Measurements from ENCODE around the gene LNX1. TPM values are rescaled to one million over a fixed set of nuclear protein-coding genes. Genes with fewer than 3 reads are reported as not detected.

The LNX1 gene
- polyA plus RNA-seq, 3 donors, result 0.09 to 0.13 TPM; not detected in 1

DNA sequence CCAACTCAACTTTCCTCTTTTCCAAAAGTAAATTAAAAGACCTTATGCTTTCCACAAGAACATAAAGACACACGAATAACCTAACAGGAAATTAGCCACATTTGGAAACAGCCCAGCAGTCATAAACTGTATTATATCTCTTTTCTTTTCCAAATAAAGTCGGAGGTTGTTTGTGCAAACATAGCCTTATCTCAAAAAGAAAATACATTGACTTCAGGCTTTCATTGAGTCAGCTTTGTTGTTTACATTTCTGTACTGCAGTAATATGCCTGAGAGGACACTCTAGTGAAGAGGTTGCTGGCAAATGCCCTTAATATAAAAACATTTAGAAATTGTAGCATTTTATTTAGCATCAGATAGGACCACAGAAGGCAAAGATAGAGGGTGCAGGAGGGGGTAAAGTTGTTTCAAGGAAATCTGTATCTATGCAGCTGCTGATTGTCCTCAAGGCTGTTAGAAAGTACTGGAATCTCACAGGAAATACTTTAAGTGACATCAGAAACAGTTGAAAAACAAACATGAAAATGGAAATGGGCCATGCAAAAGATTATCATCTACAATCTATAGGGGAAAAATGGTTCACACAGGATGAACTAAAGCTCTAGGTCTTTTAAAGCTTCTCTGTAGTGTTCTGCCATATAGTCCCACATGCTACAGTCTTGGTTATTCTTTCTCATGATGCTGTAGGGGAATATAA lies 14.5 kb downstream of the LNX1 start:
- no peaks in the 10 kb centered on the region for H3K27me3 Mint-ChIP-seq (ENCODE audit: low read depth in 3 of 3)
- intact Hi-C loops (cut with micrococcal nuclease), result no loop called here

DNA sequence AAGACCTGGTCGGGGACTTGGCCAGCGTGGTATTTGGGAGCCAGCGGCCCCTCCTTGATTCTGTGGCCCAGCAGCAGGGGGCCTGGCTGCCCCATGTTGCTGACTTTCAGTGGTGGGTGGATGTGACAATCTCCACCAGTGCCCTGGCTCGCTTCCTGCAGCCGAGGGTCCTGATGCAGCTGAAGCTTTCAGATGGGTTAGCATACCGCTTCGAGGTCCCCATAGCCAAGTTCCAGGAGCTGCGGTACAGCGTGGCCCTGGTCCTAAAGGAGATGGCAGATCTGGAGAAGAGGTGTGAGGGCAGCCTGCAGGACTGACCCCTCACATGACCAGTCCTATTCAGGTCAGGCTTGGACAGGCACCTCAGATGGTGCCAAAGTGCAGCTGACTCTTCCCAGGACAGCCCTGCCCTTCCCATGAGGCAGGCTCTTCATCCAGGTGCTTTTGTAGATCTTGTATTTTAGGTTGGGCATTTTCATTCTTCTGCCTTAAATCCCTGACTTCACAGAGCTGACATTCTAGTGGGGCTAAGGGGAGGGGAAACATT lies 15.1 kb downstream of the LNX1 start:
- Histone ChIP-seq H3K79me2 (ENCODE audit: insufficient read depth, low read length) (no peaks in the 10 kb centered on the region), H2AFZ (ENCODE audit: insufficient read depth, low read depth, low read length, poor library complexity, severe bottlenecking) (no peak overlapping the region), H3K4me1 (ENCODE audit: control insufficient read depth in 1 of 2, insufficient read depth in 2 of 2, low read length in 2 of 2) (no peaks in the 10 kb centered on the region), H4K20me1 (ENCODE audit: insufficient read depth, low read length) (no peaks in the 10 kb centered on the region), H3K4me3 (replicated peaks in 1 of 3; ENCODE audit: low read depth in 2 of 3, low read length in 3 of 3) (no peak overlapping the region), H3K4me2 (replicated peaks; ENCODE audit: extremely low read depth, low read length, poor library complexity, severe bottlenecking) (no peak overlapping the region), H3K36me3 (replicated peaks in 1 of 2; ENCODE audit: control insufficient read depth in 1 of 2, insufficient read depth in 2 of 2, low read length in 2 of 2) (no peaks in the 10 kb centered on the region), H3K9ac (ENCODE audit: insufficient read depth, low read length, poor library complexity, severe bottlenecking) (no peak overlapping the region), H3K27ac (ENCODE audit: low read depth in 1 of 2, low read length in 2 of 2) (no peak overlapping the region), H3K9me3 (replicated peaks in 1 of 2; ENCODE audit: control insufficient read depth in 1 of 2, insufficient read depth in 1 of 2, low read length in 2 of 2) (no peaks in the 10 kb centered on the region), H3K27me3 (ENCODE audit: control insufficient read depth in 2 of 2, insufficient read depth in 2 of 2, low read length in 2 of 2) (no peaks in the 10 kb centered on the region)
- Mint-ChIP-seq H3K4me3 (no peak overlapping the region), H3K4me1 (no peaks in the 10 kb centered on the region), H3K27me3 (ENCODE audit: low read depth in 3 of 3) (peaks cover 0 to 1% (median under 1%) of the 10 kb centered on the region in 3 donors), H3K27ac (no peak overlapping the region), H3K36me3 (no peaks in the 10 kb centered on the region), H3K9me3 (peaks cover 0 to under 1% (median 0%) of the 10 kb centered on the region in 7 donors)
- 100% methylated on average over 7 of the region's 9 CpGs for WGBS (ENCODE audit: insufficient coverage)
- TF ChIP-seq, protein P1, sequence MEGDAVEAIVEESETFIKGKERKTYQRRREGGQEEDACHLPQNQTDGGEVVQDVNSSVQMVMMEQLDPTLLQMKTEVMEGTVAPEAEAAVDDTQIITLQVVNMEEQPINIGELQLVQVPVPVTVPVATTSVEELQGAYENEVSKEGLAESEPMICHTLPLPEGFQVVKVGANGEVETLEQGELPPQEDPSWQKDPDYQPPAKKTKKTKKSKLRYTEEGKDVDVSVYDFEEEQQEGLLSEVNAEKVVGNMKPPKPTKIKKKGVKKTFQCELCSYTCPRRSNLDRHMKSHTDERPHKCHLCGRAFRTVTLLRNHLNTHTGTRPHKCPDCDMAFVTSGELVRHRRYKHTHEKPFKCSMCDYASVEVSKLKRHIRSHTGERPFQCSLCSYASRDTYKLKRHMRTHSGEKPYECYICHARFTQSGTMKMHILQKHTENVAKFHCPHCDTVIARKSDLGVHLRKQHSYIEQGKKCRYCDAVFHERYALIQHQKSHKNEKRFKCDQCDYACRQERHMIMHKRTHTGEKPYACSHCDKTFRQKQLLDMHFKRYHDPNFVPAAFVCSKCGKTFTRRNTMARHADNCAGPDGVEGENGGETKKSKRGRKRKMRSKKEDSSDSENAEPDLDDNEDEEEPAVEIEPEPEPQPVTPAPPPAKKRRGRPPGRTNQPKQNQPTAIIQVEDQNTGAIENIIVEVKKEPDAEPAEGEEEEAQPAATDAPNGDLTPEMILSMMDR (IDR thresholded peaks at IDR 0.05), result no peak
- no peak for DNase-seq
- intact Hi-C loops (cut with micrococcal nuclease), result no loop called here

More for the DNA sequence above, 14.5 kb downstream of the LNX1 start:
- no peak for DNase-seq
- Histone ChIP-seq H3K4me1 (ENCODE audit: control insufficient read depth in 1 of 2, insufficient read depth in 2 of 2, low read length in 2 of 2) (no peaks in the 10 kb centered on the region), H3K9me3 (replicated peaks in 1 of 2; ENCODE audit: control insufficient read depth in 1 of 2, insufficient read depth in 1 of 2, low read length in 2 of 2) (no peaks in the 10 kb centered on the region), H3K36me3 (replicated peaks in 1 of 2; ENCODE audit: control insufficient read depth in 1 of 2, insufficient read depth in 2 of 2, low read length in 2 of 2) (no peaks in the 10 kb centered on the region), H3K9ac (ENCODE audit: insufficient read depth, low read length, poor library complexity, severe bottlenecking) (no peak overlapping the region), H3K27me3 (ENCODE audit: control insufficient read depth in 2 of 2, insufficient read depth in 2 of 2, low read length in 2 of 2) (no peaks in the 10 kb centered on the region), H3K27ac (ENCODE audit: low read depth in 1 of 2, low read length in 2 of 2) (no peak overlapping the region), H3K4me2 (replicated peaks; ENCODE audit: extremely low read depth, low read length, poor library complexity, severe bottlenecking) (no peak overlapping the region), H4K20me1 (ENCODE audit: insufficient read depth, low read length) (no peaks in the 10 kb centered on the region), H2AFZ (ENCODE audit: insufficient read depth, low read depth, low read length, poor library complexity, severe bottlenecking) (no peak overlapping the region), H3K4me3 (replicated peaks in 1 of 3; ENCODE audit: low read depth in 2 of 3, low read length in 3 of 3) (no peak overlapping the region), H3K79me2 (ENCODE audit: insufficient read depth, low read length) (no peaks in the 10 kb centered on the region)
- Mint-ChIP-seq H3K36me3 (no peaks in the 10 kb centered on the region), H3K4me3 (no peak overlapping the region), H3K27ac (no peak overlapping the region), H3K4me1 (no peaks in the 10 kb centered on the region), H3K9me3 (peaks cover 0 to 3% (median 2%) of the 10 kb centered on the region in 7 donors)
- TF ChIP-seq, protein P1 (IDR thresholded peaks at IDR 0.05), result no peak
- WGBS (ENCODE audit: insufficient coverage), result 0% methylated on average over 1 of the region's 2 CpGs

Data from CD14-positive monocyte (primary cell).